D721Med (cell line): ENCODE measurements around the gene LZTS2.

Experiments used
- DNase-seq: peaks from one replicate; pipeline ENCODE4 v3.0.0; 2011; ENCODE audit warnings: low spot score; ENCODE audit not compliant: insufficient read length
- FAIRE-seq: peaks from 2 replicates; lab custom pipeline; 2011; peaks lifted over from hg19 to GRCh38; lab: Jason Lieb, UNC
- CTCF ChIP-seq: IDR thresholded peaks from 2 replicates; pipeline ENCODE4 v1.5.1; 2012; ENCODE audit warnings: mild to moderate bottlenecking, control low read depth; ENCODE audit not compliant: insufficient read depth; ENCODE audit errors: missing control alignments

Gene LZTS2

GRCh38 chr10:100993986-100994708 is 5.5 kb upstream of the LZTS2 start:
- DNase-seq (no peak), FAIRE-seq (no peak)
- peak; percentile 60 for TF ChIP-seq CTCF

GRCh38 chr10:100995181-100995580 is 4.4 kb upstream of the LZTS2 start:
- FAIRE-seq (no peak), DNase-seq (no peak)
- no peak for TF ChIP-seq CTCF

GRCh38 chr10:100996678-100997359 is 2.8 kb upstream of the LZTS2 start:
- no peak for FAIRE-seq
- no peak for DNase-seq
- no peak for TF ChIP-seq CTCF

- no peak for FAIRE-seq
- TF ChIP-seq CTCF: peak; percentile 72
- peak; percentile 74 for DNase-seq
Measured at GRCh38 chr10:100997360-100998182, 2.0 kb upstream of the LZTS2 start.

GRCh38 chr10:100998183-100998990 is 1.2 kb upstream of the LZTS2 start:
- FAIRE-seq (no peak), DNase-seq (peak; percentile 89)
- no peak for TF ChIP-seq CTCF

- no peak for FAIRE-seq
Measured at GRCh38 chr10:100998991-100999741, 442 bp upstream of the LZTS2 start.

More at GRCh38 chr10:100998991-100999741, 442 bp upstream of the LZTS2 start:
- peak; percentile 55 for TF ChIP-seq CTCF
- peak; percentile 69 for DNase-seq
